ENCODE data around the gene TMX2.
"Not testable (repeated sequence)": the region's sequence is repeated elsewhere in the genome, so short reads cannot be mapped to it uniquely, and the experiment has no call there.

The TMX2 gene

GRCh38 chr11:57716726-57717125, 4.3 kb downstream of the TMX2 start:
- not testable (repeated sequence) for FAIRE-seq

DNA sequence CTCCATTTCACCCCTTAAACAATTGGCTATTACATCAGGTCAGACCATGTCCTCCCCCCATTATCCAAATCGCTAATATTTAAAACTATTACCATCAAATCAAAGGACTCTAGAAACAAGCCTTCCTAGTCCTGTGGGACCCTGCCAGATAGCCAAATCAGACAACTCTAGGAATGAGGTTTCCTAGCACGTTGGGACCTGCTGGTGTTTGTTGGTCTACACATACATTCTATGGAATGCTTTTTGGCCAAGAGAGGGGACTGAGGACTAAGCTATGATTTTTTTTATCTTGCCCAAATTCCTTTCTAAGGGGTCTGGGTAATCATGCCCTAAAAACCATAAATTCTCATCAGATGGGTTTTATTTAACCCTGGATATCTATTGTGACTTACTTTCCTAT, 14.8 kb downstream of the TMX2 start:
- no peak for FAIRE-seq

DNA sequence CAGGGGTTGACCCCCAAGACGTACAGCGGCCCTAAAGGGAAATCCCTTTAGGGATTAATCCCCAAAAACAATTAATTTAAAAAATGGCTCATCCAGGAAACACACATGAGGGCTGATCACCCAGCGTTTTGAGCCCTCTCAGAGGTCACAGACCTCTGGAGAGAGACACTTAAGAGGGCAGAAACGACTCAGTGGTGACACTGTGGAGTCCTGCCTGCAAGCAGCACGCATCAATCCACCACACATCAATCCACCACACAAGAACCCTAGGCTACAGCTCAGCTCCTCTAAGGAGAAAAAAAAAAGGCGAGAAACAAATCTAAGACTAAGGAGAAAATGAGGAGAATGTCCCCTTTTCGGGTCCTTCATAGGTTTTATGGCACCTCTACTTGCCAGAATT, 16.4 kb downstream of the TMX2 start:
- FAIRE-seq, result no peak

DNA sequence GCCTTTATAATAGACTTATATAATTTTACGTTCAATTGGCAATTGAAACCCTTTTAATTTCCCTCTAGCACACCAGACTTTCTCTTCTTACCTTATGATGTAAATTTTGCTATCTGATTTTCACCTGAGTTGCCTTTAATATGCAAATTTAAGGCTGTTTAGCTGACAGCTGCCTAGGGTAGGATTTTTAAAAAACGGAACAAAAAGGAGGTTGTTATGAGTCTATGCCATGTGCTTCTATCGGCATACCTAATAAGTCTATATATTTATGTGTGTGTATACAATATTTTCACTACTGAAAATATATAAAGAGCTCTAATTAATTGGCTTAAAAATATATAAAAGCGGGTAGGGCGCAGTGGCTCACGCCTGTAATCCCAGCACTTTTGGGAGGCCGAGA, 17.1 kb downstream of the TMX2 start:
- no peak for FAIRE-seq

DNA sequence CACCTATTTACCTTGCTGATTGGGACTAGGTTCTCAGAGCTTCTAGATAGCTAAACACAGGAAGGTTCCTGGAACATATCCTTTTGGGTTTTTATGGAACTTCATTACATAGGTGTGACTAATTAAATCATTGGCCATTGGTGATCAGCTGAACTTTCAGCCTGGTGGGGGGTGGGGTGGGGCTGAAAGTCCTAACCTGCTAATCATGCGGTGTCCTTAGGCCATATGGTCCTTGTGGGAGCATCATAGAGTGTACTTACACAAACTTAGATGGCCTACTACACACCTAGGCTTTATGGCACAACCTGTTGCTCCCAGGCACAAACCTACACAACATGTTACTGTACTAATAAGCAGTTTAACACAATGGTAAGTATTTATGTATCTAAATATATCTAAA, 20.3 kb downstream of the TMX2 start:
- FAIRE-seq, result no peak

- FAIRE-seq, result no peak
These were observed 23.4 kb downstream of the TMX2 start for GRCh38 chr11:57735619-57736298.

DNA sequence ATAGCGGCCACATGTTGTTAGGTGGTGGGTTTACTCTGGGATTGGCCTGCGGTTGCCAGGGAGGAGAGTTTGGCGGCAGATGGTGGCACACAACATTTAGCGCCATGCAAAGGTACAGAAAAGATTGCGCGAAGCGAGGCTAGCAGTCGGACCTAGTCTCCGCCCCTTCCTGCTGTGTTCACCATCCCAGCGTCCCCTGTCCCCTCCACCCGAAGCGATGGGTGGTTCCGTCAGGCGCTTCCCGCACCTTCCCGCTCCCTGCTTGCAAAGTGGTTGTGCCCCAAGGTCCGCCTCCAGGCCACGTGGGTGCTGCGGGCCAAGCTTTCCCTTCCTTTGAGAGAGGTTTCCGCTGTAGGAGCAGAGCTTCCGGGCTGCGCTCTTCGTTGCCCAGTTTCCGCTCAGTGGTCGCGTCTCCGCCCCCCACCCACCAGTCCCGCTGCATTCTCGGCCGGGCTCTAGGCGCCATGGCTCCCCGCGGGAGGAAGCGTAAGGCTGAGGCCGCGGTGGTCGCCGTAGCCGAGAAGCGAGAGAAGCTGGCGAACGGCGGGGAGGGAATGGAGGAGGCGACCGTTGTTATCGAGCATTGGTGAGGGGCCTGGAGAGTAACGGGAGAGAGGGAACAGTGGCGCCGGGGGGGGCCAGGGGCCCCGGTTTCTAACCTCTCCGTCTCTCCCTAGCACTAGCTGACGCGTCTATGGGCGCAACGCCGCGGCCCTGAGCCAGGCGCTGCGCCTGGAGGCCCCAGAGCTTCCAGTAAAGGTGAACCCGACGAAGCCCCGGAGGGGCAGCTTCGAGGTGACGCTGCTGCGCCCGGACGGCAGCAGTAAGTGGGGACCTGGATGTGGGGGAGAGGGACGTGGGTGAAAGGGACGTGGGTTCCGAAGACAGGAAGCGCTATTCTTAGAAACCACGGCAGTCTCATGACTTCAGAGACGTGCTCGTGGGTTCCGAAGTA, 29.0 kb downstream of the TMX2 start, which contains the start of gene SELENOH:
Gene SELENOH, plus strand, starts transcription at position 360 of the 955 bp plus-strand sequence. Its CDS starts 105 bp downstream, at position 465.
- no peak for FAIRE-seq

DNA sequence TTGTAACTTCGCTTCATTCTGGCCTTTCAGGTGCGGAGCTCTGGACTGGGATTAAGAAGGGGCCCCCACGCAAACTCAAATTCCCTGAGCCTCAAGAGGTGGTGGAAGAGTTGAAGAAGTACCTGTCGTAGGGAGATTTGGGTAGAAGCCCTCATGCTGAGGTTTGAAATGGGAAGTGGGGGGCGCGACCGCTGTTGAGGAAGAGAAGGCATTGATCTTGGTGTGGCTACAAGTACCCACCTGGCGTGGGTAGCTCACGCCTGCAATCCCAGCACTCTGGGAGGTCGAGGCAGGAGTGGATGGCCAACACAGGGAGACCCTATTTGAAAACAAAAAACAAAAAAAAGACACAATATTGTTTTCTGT, 29.7 kb downstream of the TMX2 start:
- no peak for FAIRE-seq

- FAIRE-seq, result no peak
These were observed 32.0 kb downstream of the TMX2 start for GRCh38 chr11:57744357-57744756.

- FAIRE-seq, result no peak
These were observed 32.8 kb downstream of the TMX2 start for GRCh38 chr11:57745206-57745605.

DNA sequence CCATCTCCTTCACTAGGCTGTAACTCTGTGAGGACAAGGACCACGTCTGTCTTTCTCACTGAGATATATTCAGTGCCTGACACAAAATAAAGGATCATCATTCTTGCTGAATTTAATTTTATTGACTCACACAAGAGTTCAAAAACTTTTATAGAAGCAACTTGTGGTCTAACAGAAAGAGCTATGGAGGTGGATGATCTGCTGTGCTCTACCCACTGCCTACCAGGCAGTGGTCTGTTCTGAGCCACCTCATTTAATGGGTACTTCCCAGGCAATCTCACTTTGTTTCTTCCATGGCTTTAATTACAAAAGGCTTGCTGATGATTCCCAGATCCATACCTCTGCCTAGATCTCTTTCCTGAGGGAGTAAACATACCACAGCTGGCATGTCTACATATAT, 34.5 kb downstream of the TMX2 start:
- FAIRE-seq, result no peak

DNA sequence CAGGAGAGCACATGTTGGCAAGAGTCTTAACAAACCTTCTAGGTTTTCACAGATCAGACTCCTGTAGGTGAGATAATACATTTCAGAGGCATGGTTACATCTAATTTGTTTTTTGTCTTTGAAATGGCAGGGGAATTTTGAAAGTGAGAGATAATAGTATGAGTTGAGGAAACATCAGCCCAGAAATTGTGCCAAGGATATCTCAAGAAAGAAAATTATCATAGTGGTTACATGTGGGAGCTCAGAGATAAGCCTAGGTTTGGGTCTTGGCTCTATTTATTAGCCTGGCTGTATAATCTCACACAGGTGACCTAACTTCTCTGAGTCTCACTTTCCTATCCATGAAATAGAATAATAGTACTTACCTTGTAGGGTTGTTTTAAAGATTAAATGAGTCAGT, 38.8 kb downstream of the TMX2 start:
- FAIRE-seq, result no peak

GRCh38 chr11:57751676-57752253, 39.4 kb downstream of the TMX2 start, which contains the start of gene BTBD18:
Gene BTBD18 (minus strand): TSS chr11:57751819. CDS start chr11:57751188, 631 bp downstream.
- no peak for FAIRE-seq

DNA sequence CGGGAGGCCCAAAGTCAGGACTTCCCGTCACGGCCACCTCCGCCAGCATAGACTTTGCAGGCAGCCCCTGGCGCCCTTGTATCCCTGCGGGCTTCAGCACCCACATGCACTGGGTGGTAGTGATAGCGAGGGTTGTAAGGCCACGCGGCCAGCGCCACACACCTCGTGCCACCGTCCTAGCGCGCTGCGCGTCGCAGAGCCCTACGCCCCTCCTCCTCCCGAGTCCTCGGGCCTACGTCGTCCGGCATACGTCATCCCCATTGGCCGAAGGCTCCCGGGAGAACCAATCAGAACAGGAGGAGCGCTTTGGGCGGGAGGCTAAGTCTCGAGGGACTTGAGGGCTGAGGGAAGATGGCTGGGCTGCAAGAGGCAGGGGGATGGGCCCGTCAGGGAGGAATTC, 40.6 kb downstream of the TMX2 start:
- FAIRE-seq, result no peak

DNA sequence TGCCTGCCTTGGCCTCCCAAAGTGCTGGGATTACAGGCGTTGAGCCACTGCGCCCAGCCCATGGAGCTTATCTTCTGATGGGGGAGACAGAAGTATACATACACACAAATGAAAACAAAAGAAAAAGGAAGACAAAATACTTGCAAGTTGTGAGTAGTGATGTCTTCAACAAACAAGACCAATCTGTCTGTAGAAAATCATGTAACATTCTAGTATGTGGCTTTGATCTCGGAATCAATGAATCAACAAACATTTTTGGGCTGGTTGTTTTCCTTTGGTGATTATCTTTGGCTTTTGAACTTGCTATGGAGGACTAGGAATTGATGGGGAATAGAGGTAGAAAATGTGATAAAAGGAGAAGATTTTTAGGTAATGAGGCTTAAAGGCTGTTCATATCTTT, 45.8 kb downstream of the TMX2 start:
- no peak for FAIRE-seq

DNA sequence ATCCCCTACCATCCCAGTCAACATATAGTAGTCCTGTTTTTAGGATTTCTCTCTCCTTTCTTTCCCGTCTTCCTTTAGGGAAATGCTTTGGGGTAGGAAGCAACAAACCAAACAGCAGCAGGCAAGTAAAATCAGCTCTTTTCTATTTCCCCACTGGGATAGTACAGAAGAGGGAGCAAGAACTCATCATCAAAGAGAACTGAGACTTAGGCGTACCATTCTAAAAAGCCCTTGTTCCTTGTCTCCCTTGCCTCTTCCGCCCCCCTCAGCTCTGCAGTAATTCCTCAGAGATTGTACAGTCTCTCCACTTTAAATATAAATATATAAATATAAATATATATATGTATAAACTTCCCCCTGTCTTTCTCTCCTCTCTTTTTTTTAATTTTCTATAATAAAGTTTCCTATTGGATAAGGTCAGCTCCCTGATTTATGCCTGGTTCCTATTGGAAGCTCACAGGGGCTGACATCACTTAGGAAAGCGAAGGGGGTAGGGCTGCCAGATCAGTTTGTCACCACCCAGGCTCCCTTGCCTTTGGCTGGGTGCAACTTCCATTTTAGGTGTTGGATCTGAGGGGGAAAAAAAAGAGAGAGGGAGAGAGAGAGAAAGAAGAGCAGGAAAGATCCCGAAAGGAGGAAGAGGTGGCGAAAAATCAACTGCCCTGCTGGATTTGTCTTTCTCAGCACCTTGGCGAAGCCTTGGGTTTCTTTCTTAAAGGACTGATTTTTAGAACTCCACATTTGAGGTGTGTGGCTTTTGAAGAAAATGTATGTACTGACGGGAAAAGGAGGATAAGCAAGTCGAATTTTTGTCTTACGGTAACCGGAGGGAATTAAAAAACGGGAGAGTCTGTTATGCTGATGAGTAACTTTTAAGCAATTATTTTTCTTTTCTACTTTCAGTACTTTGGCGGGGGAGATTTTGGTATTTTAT, 49.2 kb downstream of the TMX2 start, which contains the start of gene CTNND1:
Gene CTNND1, plus strand, starts transcription at position 502 of the 934 bp plus-strand sequence. CDS start 29,677 bp downstream, outside the sequence.
- FAIRE-seq, result peak; percentile 97

DNA sequence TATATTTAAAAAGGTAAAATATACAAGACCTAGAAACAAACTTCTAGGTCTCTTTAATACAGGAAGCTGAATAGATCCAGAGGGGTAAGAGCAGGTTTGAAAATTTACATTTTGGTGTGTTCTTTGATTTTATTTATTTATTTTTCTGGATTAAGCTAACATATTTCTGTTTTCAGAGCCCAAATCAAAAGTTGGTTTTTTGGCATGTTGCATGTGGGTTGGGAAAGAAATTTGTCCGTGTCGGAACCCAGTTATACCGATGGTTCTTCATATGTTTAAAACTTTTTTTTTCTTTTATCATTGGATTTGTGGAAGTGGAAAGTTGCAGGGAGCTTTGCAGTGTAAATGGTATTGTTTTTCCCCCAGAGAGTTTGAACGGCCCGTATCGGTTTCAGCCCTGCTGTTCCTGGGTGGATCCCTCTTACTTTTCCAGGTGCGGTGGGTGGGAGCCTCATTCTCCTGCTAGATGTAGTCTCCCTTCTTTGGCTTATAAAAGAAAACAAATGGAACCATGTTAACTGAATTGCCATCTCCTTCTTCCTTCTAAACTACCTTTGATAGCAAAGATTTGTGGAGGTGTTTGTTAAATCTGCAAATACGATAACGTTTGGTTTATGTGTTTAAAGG, 50.0 kb downstream of the TMX2 start:
- FAIRE-seq, result no peak

DNA sequence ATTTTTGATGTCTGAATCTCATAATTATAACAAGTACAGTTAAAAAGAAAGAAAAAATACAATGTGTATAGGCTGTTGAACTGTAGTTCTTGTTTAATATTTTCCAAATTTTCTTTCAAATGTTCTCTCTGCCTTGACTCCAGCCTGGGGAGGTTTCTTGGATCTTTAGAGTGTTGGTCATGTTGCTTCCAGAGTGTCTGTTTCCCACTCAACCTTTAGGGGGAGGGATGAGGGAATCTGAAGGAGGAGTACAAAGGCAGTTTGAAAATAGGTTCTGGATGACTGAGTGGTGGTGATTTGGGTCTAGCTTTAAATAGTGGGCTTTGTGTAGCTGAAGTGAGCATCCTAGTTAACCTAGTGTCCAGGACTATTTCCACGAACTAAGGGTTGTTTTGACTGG, 51.2 kb downstream of the TMX2 start:
- FAIRE-seq, result no peak

DNA sequence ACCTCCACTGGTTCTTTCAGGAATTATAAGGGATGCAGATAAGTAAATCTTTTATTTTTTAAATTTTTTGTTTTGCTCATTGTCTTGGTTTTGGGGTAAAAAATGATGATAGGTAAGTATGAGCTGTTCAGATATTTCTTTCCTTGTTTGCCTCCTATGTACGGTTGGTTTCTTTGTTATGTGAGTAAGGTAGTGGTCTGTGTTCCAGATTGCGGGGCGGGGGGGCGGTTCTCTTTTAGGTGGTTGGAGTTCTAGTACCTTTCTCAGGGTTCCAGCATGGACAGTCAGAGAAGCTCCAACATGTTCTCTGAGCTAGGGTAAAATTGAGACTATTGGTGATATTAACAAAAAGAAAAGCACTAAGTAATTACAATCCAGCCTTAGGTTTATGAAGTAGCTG, 51.6 kb downstream of the TMX2 start:
- no peak for FAIRE-seq

GRCh38 chr11:57764566-57764965, 52.2 kb downstream of the TMX2 start:
- no peak for FAIRE-seq

DNA sequence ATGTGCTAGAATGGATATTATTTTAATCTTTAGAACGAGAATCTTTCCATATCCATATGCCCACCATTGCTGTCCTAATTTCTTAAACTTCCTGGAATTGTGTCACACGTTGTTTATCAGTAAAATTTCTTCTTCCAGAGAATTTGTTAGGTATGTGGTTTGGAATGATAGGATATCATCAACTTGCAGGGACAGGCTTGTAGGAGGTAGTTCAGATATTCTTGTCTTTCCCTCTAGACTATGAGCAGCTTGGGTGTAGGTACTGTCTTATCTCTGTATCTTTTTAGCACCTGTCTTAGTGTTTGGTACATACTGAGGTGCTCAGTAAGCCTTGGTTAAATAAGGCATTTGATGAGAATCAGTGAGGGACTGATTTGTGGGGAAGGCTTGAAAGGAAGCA, 52.6 kb downstream of the TMX2 start:
- FAIRE-seq, result no peak

- FAIRE-seq, result no peak
These were observed 58.4 kb downstream of the TMX2 start for GRCh38 chr11:57770793-57771192.
